H1 (cell line): Measurements from ENCODE around the gene BSDC1. TPM values are rescaled to one million over a fixed set of nuclear protein-coding genes. Genes with fewer than 3 reads are reported as not detected.

Experiments used
- CTCF ChIA-PET: fragments of 300-600 bp; sonication (Branson Sonifier 250); formaldehyde crosslinking; loops from one replicate; lab custom pipeline; 2021; ENCODE audit not compliant: partially characterized antibody; lab: Charles Lee
- POLR2A ChIA-PET: fragments of 300-600 bp; sonication (Branson Sonifier 250); formaldehyde crosslinking; loops from one replicate; lab custom pipeline; 2021; ENCODE audit warnings: inconsistent platforms; ENCODE audit not compliant: partially characterized antibody; lab: Charles Lee
- DNase-seq, 2 experiments: peaks; one replicate each; pipeline versions ENCODE4 v3.0.0 to v3.0.0-alpha.2; 2010 to 2022; ENCODE audit warnings: low spot score in 2 of 2, low read depth in 1 of 2, mixed read lengths in 1 of 2
- FAIRE-seq: peaks from 2 replicates; lab custom pipeline; 2011; peaks lifted over from hg19 to GRCh38; lab: Jason Lieb, UNC
- H2AFZ ChIP-seq: 2 replicates; pipeline ENCODE4 v1.8.1; 2012; ENCODE audit warnings: low read length, inconsistent platforms
- H2AK5ac ChIP-seq: 2 replicates; pipeline ENCODE4 v1.6.1; 2013; ENCODE audit warnings: low read depth, low read length
- H2BK120ac ChIP-seq: replicated peaks from 2 replicates; pipeline ENCODE3; 2013; ENCODE audit warnings: low read depth, low read length, inconsistent platforms
- H2BK12ac ChIP-seq: 2 replicates; pipeline ENCODE4 v1.6.1; 2013; ENCODE audit warnings: low read depth, low read length
- H2BK15ac ChIP-seq: 2 replicates; pipeline ENCODE4 v1.6.1; 2013; ENCODE audit warnings: low read length
- H2BK20ac ChIP-seq: 2 replicates; pipeline ENCODE4 v1.6.1; 2013; ENCODE audit warnings: low read length
- H2BK5ac ChIP-seq: 2 replicates; pipeline ENCODE4 v1.6.1; 2013; ENCODE audit warnings: low read depth, low read length
- H3K14ac ChIP-seq: 2 replicates; pipeline ENCODE4 v1.6.1; 2013; ENCODE audit warnings: inconsistent platforms; ENCODE audit not compliant: insufficient read length
- H3K18ac ChIP-seq: 2 replicates; pipeline ENCODE4 v1.6.1; 2013; ENCODE audit warnings: low read length; ENCODE audit errors: extremely low read depth
- H3K23ac ChIP-seq: 2 replicates; pipeline ENCODE4 v1.6.1; 2013; ENCODE audit warnings: inconsistent platforms; ENCODE audit not compliant: insufficient read length
- H3K23me2 ChIP-seq: 2 replicates; pipeline ENCODE4 v1.6.1; 2013; ENCODE audit warnings: low read depth, low read length
- H3K27ac ChIP-seq: 2 replicates; pipeline ENCODE4 v1.6.1; 2011; ENCODE audit warnings: low read depth, low read length, inconsistent platforms
- H3K27me3 ChIP-seq, 4 experiments: replicated peaks in 1 of 4; 1 replicate in 1 of 4; 2 replicates in 3 of 4; pipeline versions ENCODE4 v1.6.1 to v1.8.1; 2011 to 2013; ENCODE audit warnings: low read length in 3 of 4, mild to moderate bottlenecking in 3 of 4, inconsistent platforms in 2 of 4, mixed read lengths in 2 of 4, moderate library complexity in 1 of 4; ENCODE audit not compliant: control insufficient read depth in 3 of 4, insufficient read depth in 3 of 4; ENCODE audit errors: extremely low read depth in 1 of 4
- H3K36me3 ChIP-seq, 4 experiments: 2 replicates each; pipeline versions ENCODE4 v1.6.1 to v1.8.1; 2011 to 2013; ENCODE audit warnings: mild to moderate bottlenecking in 4 of 4, low read length in 3 of 4, moderate library complexity in 2 of 4, control low read depth in 1 of 4, inconsistent platforms in 1 of 4; ENCODE audit not compliant: insufficient read depth in 4 of 4, control insufficient read depth in 2 of 4
- H3K4ac ChIP-seq: replicated peaks from 2 replicates; pipeline ENCODE3; 2013; ENCODE audit warnings: low read length, low read depth, mixed read lengths, inconsistent platforms; ENCODE audit not compliant: insufficient read length
- H3K4me1 ChIP-seq, 4 experiments: replicated peaks in 1 of 4; 1 replicate in 1 of 4; 2 replicates in 3 of 4; pipeline versions ENCODE4 v1.6.1 to v1.8.1; 2011 to 2013; ENCODE audit warnings: low read length in 3 of 4, inconsistent platforms in 2 of 4, mixed read lengths in 1 of 4; ENCODE audit not compliant: insufficient read depth in 4 of 4, control insufficient read depth in 3 of 4
- H3K4me2 ChIP-seq, 2 experiments: 2 replicates each; pipeline versions ENCODE4 v1.6.1 to v1.8.1; 2011 to 2013; ENCODE audit warnings: low read depth in 2 of 2, low read length in 2 of 2, control low read depth in 1 of 2, inconsistent platforms in 1 of 2, mild to moderate bottlenecking in 1 of 2; ENCODE audit not compliant: insufficient read depth in 1 of 2
- H3K4me3 ChIP-seq, 4 experiments: fragments of 200-600, 300-600 bp in 1 of 4; sonication (generic), shearing (Covaris generic), sonication (Bioruptor Twin) in 1 of 4; 2 replicates each; pipeline versions ENCODE4 v1.5.1 to v1.8.1; 2011 to 2016; ENCODE audit warnings: low read length in 4 of 4, low read depth in 3 of 4, control low read depth in 2 of 4, inconsistent platforms in 2 of 4, mild to moderate bottlenecking in 2 of 4, mixed read lengths in 1 of 4, moderate library complexity in 1 of 4; ENCODE audit not compliant: insufficient read depth in 2 of 4; ENCODE audit errors: extremely low read depth in 1 of 4
- H3K56ac ChIP-seq: replicated peaks from 2 replicates; pipeline ENCODE3; 2013; ENCODE audit warnings: low read depth, mild to moderate bottlenecking, mixed read lengths, low read length, inconsistent platforms; ENCODE audit not compliant: insufficient read length
- H3K79me1 ChIP-seq: 2 replicates; pipeline ENCODE4 v1.6.1; 2013; ENCODE audit warnings: low read depth, low read length, control low read depth
- H3K79me2 ChIP-seq, 2 experiments: 2 replicates each; pipeline versions ENCODE4 v1.6.1 to v1.8.1; 2012 to 2013; ENCODE audit warnings: low read length in 2 of 2, mild to moderate bottlenecking in 2 of 2, inconsistent platforms in 1 of 2; ENCODE audit not compliant: insufficient read depth in 2 of 2, control insufficient read depth in 1 of 2
- H3K9ac ChIP-seq, 4 experiments: replicated peaks in 1 of 4; 1 replicate in 1 of 4; 2 replicates in 3 of 4; pipeline versions ENCODE4 v1.6.1 to v1.8.1; 2011 to 2013; ENCODE audit warnings: low read depth in 3 of 4, low read length in 3 of 4, control low read depth in 2 of 4, mild to moderate bottlenecking in 2 of 4, moderate library complexity in 2 of 4, inconsistent platforms in 1 of 4; ENCODE audit errors: extremely low read depth in 1 of 4
- H3K9me3 ChIP-seq, 2 experiments: 2 replicates each; pipeline versions ENCODE4 v1.6.1 to v1.8.1; 2012 to 2013; ENCODE audit warnings: mild to moderate bottlenecking in 2 of 2, moderate library complexity in 2 of 2, control low read depth in 1 of 2, inconsistent platforms in 1 of 2, low read depth in 1 of 2, low read length in 1 of 2, mixed read lengths in 1 of 2; ENCODE audit not compliant: insufficient read depth in 2 of 2
- H4K20me1 ChIP-seq, 2 experiments: replicated peaks in 1 of 2; 2 replicates each; pipeline versions ENCODE3 to v1.8.1; 2011 to 2013; ENCODE audit warnings: inconsistent platforms in 2 of 2, low read length in 2 of 2, mild to moderate bottlenecking in 1 of 2; ENCODE audit not compliant: insufficient read depth in 2 of 2, control insufficient read depth in 1 of 2
- H4K5ac ChIP-seq: 2 replicates; pipeline ENCODE4 v1.6.1; 2013; ENCODE audit warnings: low read length, low read depth, mixed read lengths, inconsistent platforms; ENCODE audit not compliant: insufficient read length
- H4K8ac ChIP-seq: 2 replicates; pipeline ENCODE4 v1.8.0; 2013; ENCODE audit warnings: mild to moderate bottlenecking, moderate library complexity, low read length, inconsistent platforms; ENCODE audit not compliant: insufficient read depth; ENCODE audit errors: extremely low read depth
- H4K91ac ChIP-seq: replicated peaks from 2 replicates; pipeline ENCODE3; 2013; ENCODE audit warnings: low read length, mixed read lengths, inconsistent platforms; ENCODE audit not compliant: insufficient read length
- EZH2 ChIP-seq: fragments of 200-600 bp; sonication (generic); IDR thresholded peaks from 2 replicates; pipeline ENCODE4 v1.7.1; 2012; ENCODE audit warnings: low read depth, mild to moderate bottlenecking, moderate library complexity, low read length, inconsistent platforms; ENCODE audit not compliant: severe bottlenecking
- GABPA ChIP-seq: IDR thresholded peaks from 2 replicates; pipeline ENCODE4 v1.6.1; 2011; ENCODE audit warnings: mild to moderate bottlenecking, low read length, moderate library complexity, borderline replicate concordance; ENCODE audit not compliant: insufficient read depth
- MAFK ChIP-seq: IDR thresholded peaks from 2 replicates; pipeline ENCODE4 v1.6.1; 2012; ENCODE audit warnings: low read depth, mild to moderate bottlenecking, improper control_type of control experiment, low read length
- POLR2AphosphoS5 ChIP-seq: IDR thresholded peaks from 2 replicates; pipeline ENCODE4 v1.6.1; 2011; ENCODE audit warnings: low read depth, low read length
- POU5F1 ChIP-seq: IDR thresholded peaks from 2 replicates; pipeline ENCODE4 v1.6.1; 2011; ENCODE audit warnings: low read depth, mild to moderate bottlenecking, low read length, moderate library complexity
- TBP ChIP-seq: IDR thresholded peaks from 2 replicates; pipeline ENCODE4 v1.6.1; 2011; ENCODE audit warnings: low read depth, low read length, improper control_type of control experiment
- WGBS, 2 experiments: shearing (Covaris generic) in 1 of 2; methylation state at CpG; one replicate each; pipeline versions ENCODE4 v1.1.6 to v1.1.7; 2013 to 2015; ENCODE audit warnings: low lambda C conversion rate in 2 of 2, mixed read lengths in 2 of 2, inconsistent platforms in 1 of 2, low coverage in 1 of 2, missing lambda C conversion rate in 1 of 2; ENCODE audit not compliant: insufficient replicate concordance in 2 of 2, insufficient coverage in 1 of 2, insufficient read length in 1 of 2; ENCODE audit errors: extremely low coverage in 1 of 2, missing lambda C conversion rate in 1 of 2; 5-methylcytosine and 5-hydroxymethylcytosine counted together
- polyA plus RNA-seq, 7 experiments: library from polyadenylated mRNA; depleted of rRNA in 3 of 7; stranded (reverse) in 5 of 7; unstranded in 2 of 7; fragments of >200 nt in 5 of 7; fragments of 200-250 nt in 2 of 7; gene quantifications; 1 replicate in 5 of 7; 2 replicates in 1 of 7; 4 replicates in 1 of 7; pipeline versions ENCODE4 v1.2.1 to v1.2.3, GENCODE V29; 2011 to 2013; ENCODE audit warnings: missing spikeins in 2 of 7, mixed read lengths in 2 of 7
- total RNA-seq: library from RNA; stranded (reverse); fragmentation: NEBNext Ultra II Directional; extraction: Animal tissue kit (Norgen Biotek cat#: 25700); gene quantifications from 2 replicates; pipeline ENCODE4 v1.2.1, GENCODE V29; 2021

Gene BSDC1
- total and polyA plus RNA-seq, 2 of the 8 experiments (the other 6 are each of a cell fraction or from before 2014, with no cell fraction given) = 24.8 to 40.7 TPM

DNA sequence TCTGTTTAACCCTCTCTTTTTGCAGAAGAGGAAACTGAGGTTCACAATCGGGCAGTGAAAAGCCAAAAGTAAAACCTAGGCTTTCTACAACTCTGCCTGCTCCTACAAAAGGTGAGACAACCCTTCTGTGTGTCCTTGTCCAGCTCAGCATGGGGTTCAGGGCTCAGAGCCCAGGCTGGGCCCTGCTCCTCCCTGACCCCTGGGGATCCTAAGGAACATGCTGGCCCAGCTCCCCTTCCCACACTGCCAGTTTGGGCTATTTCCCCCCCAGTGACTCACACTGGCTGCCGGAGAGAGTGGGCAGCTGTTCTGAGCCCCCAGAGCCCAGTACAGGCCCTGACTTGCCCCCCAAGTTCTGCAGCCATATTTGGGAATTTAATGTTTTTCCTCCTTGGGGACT lies 40.8 kb downstream of the BSDC1 start:
- CTCF ChIA-PET = interaction anchor here (0.6 to 1.7 kb wide), 3 partner anchors 19 to 266 kb away, joined by 3 to 5 read pairs (median 4); no protein-coding TSS in a partner anchor

More for the DNA sequence above, 40.8 kb downstream of the BSDC1 start:
- no peak overlapping the region for H3K23ac ChIP-seq
- H2BK12ac ChIP-seq = no peak overlapping the region
- H3K36me3 ChIP-seq = no peaks in the 10 kb centered on the region
- no peak overlapping the region for H4K8ac ChIP-seq
- peaks cover 0 to 2% of the 10 kb centered on the region in 2 experiments for H4K20me1 ChIP-seq
- H3K4me2 ChIP-seq = 0 out of 4 replicates have a peak overlapping the region, but pooled peaks of 1 of the 2 experiments have one; percentile 4
- 77% methylated on average over 2 of the region's 2 CpGs; no CpG with 5 or more reads in 1 of the 2 experiments for WGBS, 2 experiments
- H3K9ac ChIP-seq = no peak overlapping the region
- POLR2A ChIA-PET = interaction anchor here (1.0 to 17.1 kb wide), 10 partner anchors 8 to 153 kb away, joined by 3 to 321 read pairs (median 8); partner anchors contain the start of genes CCDC28B, FAM229A, IQCC and MARCKSL1
- peaks cover 6 to 12% of the 10 kb centered on the region in 2 experiments for H3K9me3 ChIP-seq
- H3K56ac ChIP-seq = no peak overlapping the region
- no peak overlapping the region for H3K4ac ChIP-seq
- FAIRE-seq = no peak
- H2BK5ac ChIP-seq = no peak overlapping the region
- H2BK120ac ChIP-seq = no peak overlapping the region
- H3K14ac ChIP-seq = no peak overlapping the region
- no peak overlapping the region for H3K4me3 ChIP-seq
- H4K91ac ChIP-seq = no peak overlapping the region
- no peak overlapping the region for H2BK15ac ChIP-seq
- no peaks in the 10 kb centered on the region for H3K79me2 ChIP-seq
- H3K4me1 ChIP-seq = peaks cover 0 to 9% (median 3%) of the 10 kb centered on the region in 4 experiments; a peak in 5 of 7 replicates
- H3K18ac ChIP-seq = no peak overlapping the region
- TF ChIP-seq TBP = no peak
- no peak for TF ChIP-seq POU5F1
- TF ChIP-seq POLR2AphosphoS5 = no peak
- TF ChIP-seq EZH2 = no peak
- no peak for TF ChIP-seq GABPA
- no peak for TF ChIP-seq MAFK
- no peak overlapping the region for H2BK20ac ChIP-seq
- H3K27ac ChIP-seq = no peak overlapping the region
- no peaks in the 10 kb centered on the region for H3K79me1 ChIP-seq
- no peak overlapping the region for H4K5ac ChIP-seq
- peaks cover 2 to 20% (median 14%) of the 10 kb centered on the region in 4 experiments for H3K27me3 ChIP-seq
- no peak overlapping the region for H2AK5ac ChIP-seq
- H3K23me2 ChIP-seq = peaks cover 6% of the 10 kb centered on the region; the same call in 1 of the 2 replicates
- H2AFZ ChIP-seq = no peak overlapping the region
- no peak for DNase-seq
